K562 (cell line): ENCODE measurements around the gene NSG2. TPM values are rescaled to one million over a fixed set of nuclear protein-coding genes. Genes with fewer than 3 reads are reported as not detected.

Source experiments
- ATAC-seq: fragments of 200-7000 bp; cut with Tn5 transposase; 3 replicates; pipeline ENCODE4 v1.9.1; 2020; ENCODE audit warnings: moderate library complexity
- BruUV-seq: library from RNA; stranded (reverse); fragments of 400-500 nt; replicated peaks from 2 replicates; lab custom pipeline; 2021; lab: Mats Ljungman, UMichigan
- CTCF ChIA-PET: fragments of 300-600 bp; formaldehyde crosslinking; extraction: SDS; loops from one replicate; lab custom pipeline; 2021; ENCODE audit warnings: low intra/inter-chr PET ratio; lab: Yijun Ruan, JAX
- POLR2A ChIA-PET: fragments of 300-600, 350-650 bp; sonication (Branson Sonifier 250); formaldehyde crosslinking; extraction: SDS; loops from one replicate; lab custom pipeline; 2021; ENCODE audit warnings: antibody characterized with exemption, inconsistent platforms; lab: Yijun Ruan, JAX
- DNase-seq, 4 experiments: peaks; one replicate each; pipeline versions ENCODE4 v3.0.0 to v3.0.0-alpha.2; 2011 to 2018; ENCODE audit warnings: low spot score in 3 of 4, mixed read lengths in 3 of 4; ENCODE audit errors: extremely low read depth in 1 of 4
- FAIRE-seq: peaks from 2 replicates; lab custom pipeline; 2011; peaks lifted over from hg19 to GRCh38; lab: Jason Lieb, UNC
- H2AFZ ChIP-seq: 2 replicates; pipeline ENCODE4 v1.6.0; 2011; ENCODE audit warnings: low read depth, low read length, control low read depth, inconsistent platforms
- H3K27ac ChIP-seq: fragments of 200-600 bp; 3 replicates; pipeline ENCODE4 v1.8.0; 2011; ENCODE audit warnings: low read depth, mild to moderate bottlenecking, control low read depth, inconsistent platforms, low read length, moderate library complexity, mixed read lengths; ENCODE audit errors: extremely low read depth
- H3K27me3 ChIP-seq, 2 experiments: fragments of 300-600 bp in 1 of 2; 2 replicates in 1 of 2; 3 replicates in 1 of 2; pipeline versions ENCODE4 v1.6.0 to v1.8.0; 2011; ENCODE audit warnings: inconsistent platforms in 2 of 2, low read length in 2 of 2, mild to moderate bottlenecking in 1 of 2, mixed read lengths in 1 of 2, moderate library complexity in 1 of 2; ENCODE audit not compliant: control insufficient read depth in 2 of 2, insufficient read depth in 2 of 2
- H3K36me3 ChIP-seq: fragments of 300-600 bp; 3 replicates; pipeline ENCODE4 v1.8.0; 2011; ENCODE audit warnings: mild to moderate bottlenecking, low read length, inconsistent platforms; ENCODE audit not compliant: control insufficient read depth, insufficient read depth
- H3K4me1 ChIP-seq, 2 experiments: fragments of 200-600 bp in 1 of 2; replicated peaks in 1 of 2; 2 replicates in 1 of 2; 3 replicates in 1 of 2; pipeline versions ENCODE4 v1.5.1 to v1.8.0; 2011; ENCODE audit warnings: inconsistent platforms in 2 of 2, low read length in 2 of 2, mild to moderate bottlenecking in 1 of 2, mixed read lengths in 1 of 2, moderate library complexity in 1 of 2; ENCODE audit not compliant: control insufficient read depth in 2 of 2, insufficient read depth in 2 of 2
- H3K4me2 ChIP-seq: 2 replicates; pipeline ENCODE4 v1.6.1; 2011; ENCODE audit warnings: low read length, control low read depth, inconsistent platforms, mixed read lengths; ENCODE audit not compliant: insufficient read depth
- H3K4me3 ChIP-seq: fragments of 200-600 bp; sonication (generic), shearing (Covaris generic); 2 replicates; pipeline ENCODE4 v1.5.1; 2016; ENCODE audit warnings: control low read depth, inconsistent platforms
- H3K79me2 ChIP-seq: fragments of 200-600 bp; 3 replicates; pipeline ENCODE4 v1.8.0; 2011; ENCODE audit warnings: low read length, inconsistent platforms; ENCODE audit not compliant: control insufficient read depth, insufficient read depth
- H3K9ac ChIP-seq, 2 experiments: 2 replicates each; pipeline versions ENCODE4 v1.6.0 to v1.6.1; 2011; ENCODE audit warnings: low read depth in 2 of 2, low read length in 2 of 2, control low read depth in 1 of 2, inconsistent platforms in 1 of 2, mild to moderate bottlenecking in 1 of 2, mixed read lengths in 1 of 2; ENCODE audit not compliant: insufficient read depth in 1 of 2
- H3K9me1 ChIP-seq: one replicate; pipeline ENCODE4 v1.6.0; 2011; ENCODE audit warnings: inconsistent platforms, mild to moderate bottlenecking, low read length, moderate library complexity; ENCODE audit not compliant: control insufficient read depth, insufficient read depth
- H3K9me3 ChIP-seq: replicated peaks from 2 replicates; pipeline ENCODE4 v1.5.1; 2011; ENCODE audit warnings: low read depth, low read length, inconsistent platforms; ENCODE audit not compliant: control insufficient read depth, insufficient read depth
- H4K20me1 ChIP-seq: replicated peaks from 2 replicates; pipeline ENCODE4 v1.6.1; 2011; ENCODE audit warnings: low read length, inconsistent platforms, mixed read lengths; ENCODE audit not compliant: control insufficient read depth, insufficient read depth
- CEBPB ChIP-seq: fragments of 450-650 bp; IDR thresholded peaks from 2 replicates; pipeline ENCODE4 v1.6.1; 2016; ENCODE audit warnings: missing genetic modification characterization, missing compliant biosample characterization
- CREB1 ChIP-seq, 2 experiments: sonication (generic) in 1 of 2; formaldehyde crosslinking in 1 of 2; IDR thresholded peaks; 2 replicates each; pipeline versions ENCODE4 v1.6.1 to v1.8.0; 2012 to 2022; ENCODE audit warnings: inconsistent platforms in 1 of 2, mild to moderate bottlenecking in 1 of 2, missing genetic modification reagents in 1 of 2, moderate library complexity in 1 of 2
- CTBP1 ChIP-seq: fragments of 450-650 bp; IDR thresholded peaks from 2 replicates; pipeline ENCODE4 v1.6.1; 2016; ENCODE audit warnings: borderline replicate concordance
- ELF2 ChIP-seq: fragments of 250-450 bp; sonication (Bioruptor Pico); IDR thresholded peaks from 2 replicates; pipeline ENCODE4 v1.5.0; 2021; ENCODE audit warnings: mild to moderate bottlenecking
- HDAC3 ChIP-seq: fragments of 450-650 bp; IDR thresholded peaks from 2 replicates; pipeline ENCODE4 v1.6.1; 2018; ENCODE audit warnings: borderline replicate concordance, mild to moderate bottlenecking, moderate library complexity; ENCODE audit not compliant: partially characterized antibody
- MLLT1 ChIP-seq, 2 experiments: fragments of 450-650 bp; IDR thresholded peaks; 2 replicates each; pipeline ENCODE4 v1.6.1; 2016
- POLR2AphosphoS5 ChIP-seq: IDR thresholded peaks from 2 replicates; pipeline ENCODE4 v1.6.1; 2011; ENCODE audit warnings: mild to moderate bottlenecking, low read depth, low read length, moderate library complexity; ENCODE audit not compliant: control insufficient read depth, insufficient read depth
- RBM14 ChIP-seq: fragments of 200-400 bp; formaldehyde crosslinking; IDR thresholded peaks from 2 replicates; pipeline ENCODE4 v1.6.1; 2018; ENCODE audit warnings: low read depth, mild to moderate bottlenecking, low read length, moderate library complexity, borderline replicate concordance; ENCODE audit not compliant: insufficient read depth
- ZFP30 ChIP-seq: fragments of 250-450 bp; sonication (Bioruptor Pico); IDR thresholded peaks from 2 replicates; pipeline ENCODE4 v1.8.0; 2022; ENCODE audit warnings: moderate library complexity, mild to moderate bottlenecking, inconsistent platforms, borderline replicate concordance
- ZKSCAN1 ChIP-seq: fragments of 150-350 bp; IDR thresholded peaks from 2 replicates; pipeline ENCODE4 v1.6.1; 2016; ENCODE audit warnings: low read depth, low read length
- ZNF589 ChIP-seq: fragments of 200-800 bp; sonication (Bioruptor generic); IDR thresholded peaks from 2 replicates; pipeline ENCODE4 v1.6.1; 2016; ENCODE audit warnings: low read depth, missing genetic modification characterization, missing compliant biosample characterization
- ZNF655 ChIP-seq: fragments of 250-450 bp; sonication (Bioruptor Pico); IDR thresholded peaks from 2 replicates; pipeline ENCODE4 v1.5.0; 2021
- ZNF79 ChIP-seq: fragments of 250-450 bp; sonication (Bioruptor Pico); IDR thresholded peaks from 2 replicates; pipeline ENCODE4 v1.4.0; 2020; ENCODE audit warnings: low read depth, mild to moderate bottlenecking, moderate library complexity
- WGBS: fragments of 100-300 bp; shearing (Covaris generic); methylation state at CpG from one replicate; pipeline ENCODE4 v1.1.6; 2016; ENCODE audit warnings: low coverage, mixed read lengths; ENCODE audit not compliant: insufficient coverage; ENCODE audit errors: missing lambda C conversion rate; 5-methylcytosine and 5-hydroxymethylcytosine counted together
- in situ Hi-C: fragments of 300-500 bp; cut with MboI; formaldehyde crosslinking; loops from 4 replicates; pipeline ENCODE4 v1.15.0; 2018; ENCODE audit warnings: inconsistent platforms, mixed read lengths
- intact Hi-C: fragments of 100-400 bp; cut with micrococcal nuclease; formaldehyde crosslinking; loops from 2 replicates; pipeline ENCODE4 v1.14.2; 2022
- polyA plus RNA-seq, 8 experiments: library from polyadenylated mRNA; depleted of rRNA in 4 of 8; stranded (reverse) in 5 of 8; unstranded in 3 of 8; fragments of >200 nt; fragmentation: Nextera tagmentation in 2 of 8; fragmentation: Illumina TruSeq in 1 of 8; extraction: Ambion mirVana in 2 of 8; extraction: Trizol in 1 of 8; gene quantifications; 2 replicates each; pipeline versions ENCODE4 v1.2.1 to v1.2.3, GENCODE V29; 2011 to 2014; ENCODE audit warnings: inconsistent platforms in 1 of 8, missing spikeins in 1 of 8
- total RNA-seq, 7 experiments: library from RNA; depleted of rRNA in 6 of 7; stranded (reverse); fragments of >200 nt in 6 of 7; fragmentation: Illumina TruSeq in 2 of 7; extraction: Trizol in 2 of 7; gene quantifications; 2 replicates each; pipeline versions ENCODE4 v1.2.1 to v1.2.3, GENCODE V29; 2011 to 2021; ENCODE audit warnings: low replicate concordance in 1 of 7

NSG2 gene
- total and polyA plus RNA-seq, 9 of the 15 experiments (the other 6 are each of a cell fraction or from before 2014, with no cell fraction given): not detected

DNA sequence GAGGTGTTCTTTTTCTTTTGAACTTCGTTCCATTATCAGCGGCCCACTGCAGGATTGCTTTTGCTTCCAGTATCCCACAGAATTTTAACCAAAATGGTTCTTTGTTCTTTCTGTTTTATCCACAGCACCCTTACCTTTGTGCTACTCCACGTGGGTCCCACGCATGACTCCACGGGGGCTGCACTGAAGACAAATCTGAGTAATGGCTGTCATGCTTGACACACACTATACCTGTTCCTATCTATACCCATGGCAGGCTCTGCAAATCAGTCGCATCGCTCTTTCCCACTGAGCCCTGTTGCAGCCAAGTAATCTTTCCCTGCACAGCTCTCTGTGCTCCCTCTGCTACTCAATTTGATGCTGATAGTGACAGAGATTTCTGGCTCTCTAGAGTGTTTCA is 69.7 kb downstream of the NSG2 start:
- H2AFZ ChIP-seq: no peak overlapping the region
- DNase-seq (no peak), FAIRE-seq (no peak), ATAC-seq (no peak)
- intact Hi-C loops: no loop called here
- CTCF ChIA-PET: no interaction called here
- POLR2A ChIA-PET: no interaction called here
- H3K27me3 ChIP-seq: peaks cover 11 to 12% of the 10 kb centered on the region in 2 experiments
- in situ Hi-C loops: no loop called here
- H3K36me3 ChIP-seq: no peaks in the 10 kb centered on the region
- no peak overlapping the region for H3K4me3 ChIP-seq
- no peak overlapping the region for H3K4me2 ChIP-seq
- TF ChIP-seq ZNF79 (CRISPR knock-in tag) (no peak), ZFP30 (CRISPR knock-in tag) (no peak), MLLT1 (IDR thresholded peaks at IDR 0.05) (no peak), RBM14 (no peak), POLR2AphosphoS5 (no peak), ZNF655 (CRISPR knock-in tag) (no peak), CEBPB (no peak), CTBP1 (no peak), HDAC3 (no peak), ZNF589 (CRISPR knock-in tag) (no peak), ELF2 (no peak), ZKSCAN1 (no peak), CREB1 (IDR thresholded peaks at IDR 0.05) (no peak), CREB1 (CRISPR knock-in tag; IDR thresholded peaks at IDR 0.05) (no peak)
- no peaks in the 10 kb centered on the region for H3K9me1 ChIP-seq
- BruUV-seq: no TSS peak
- no peaks in the 10 kb centered on the region for H3K79me2 ChIP-seq
- WGBS: 15% methylated on average over 7 of the region's 7 CpGs
- H3K9ac ChIP-seq: no peak overlapping the region
- no peaks in the 10 kb centered on the region for H3K4me1 ChIP-seq
- no peaks in the 10 kb centered on the region; the same call in 1 of the 2 replicates for H4K20me1 ChIP-seq
- no peaks in the 10 kb centered on the region for H3K9me3 ChIP-seq
- no peak overlapping the region for H3K27ac ChIP-seq
